Stimulated activated CD8-positive, alpha-beta memory T cell treated with anti-CD3 and anti-CD28 coated beads, Interleukin-7, amount 100 ng/mL, for 4 hours (primary cell): ENCODE data around the gene C19orf53.

Source experiments
- DNase-seq, 2 donors: peaks; one replicate each; pipeline ENCODE4 v3.0.0-alpha.2; 2020; ENCODE audit warnings: low read depth in 2 of 2

Gene C19orf53

DNA sequence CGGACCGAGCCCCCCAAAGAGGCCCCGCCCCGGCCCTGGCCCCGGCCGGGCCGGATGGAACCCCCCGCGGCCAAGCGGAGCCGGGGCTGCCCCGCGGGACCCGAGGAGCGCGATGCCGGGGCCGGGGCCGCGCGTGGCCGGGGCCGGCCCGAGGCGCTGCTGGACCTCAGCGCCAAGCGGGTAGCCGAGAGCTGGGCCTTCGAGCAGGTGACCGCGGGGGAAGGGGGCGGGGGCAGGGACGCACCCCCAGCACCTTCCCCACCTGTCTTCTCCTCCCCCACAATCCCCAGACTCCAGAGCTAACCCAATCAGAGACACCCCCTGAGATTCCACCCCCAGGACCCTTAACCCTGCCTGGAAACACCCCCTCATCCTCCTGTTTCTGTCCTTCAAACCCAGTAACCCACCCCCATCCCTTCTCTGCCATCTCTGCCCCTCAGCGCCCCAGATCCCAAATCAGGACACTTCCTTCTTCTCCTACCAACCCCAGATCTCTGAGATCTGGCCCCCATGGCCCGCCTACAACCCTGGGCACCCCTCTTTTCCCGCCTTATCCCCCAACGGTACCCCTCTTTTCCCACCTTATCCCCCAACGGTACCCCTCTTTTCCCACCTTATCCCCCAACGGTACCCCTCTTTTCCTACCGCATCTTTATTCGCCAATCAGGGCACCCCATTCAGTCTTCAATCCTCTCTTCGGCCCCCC, 21.5 kb downstream of the C19orf53 start:
- no peak for DNase-seq

DNA sequence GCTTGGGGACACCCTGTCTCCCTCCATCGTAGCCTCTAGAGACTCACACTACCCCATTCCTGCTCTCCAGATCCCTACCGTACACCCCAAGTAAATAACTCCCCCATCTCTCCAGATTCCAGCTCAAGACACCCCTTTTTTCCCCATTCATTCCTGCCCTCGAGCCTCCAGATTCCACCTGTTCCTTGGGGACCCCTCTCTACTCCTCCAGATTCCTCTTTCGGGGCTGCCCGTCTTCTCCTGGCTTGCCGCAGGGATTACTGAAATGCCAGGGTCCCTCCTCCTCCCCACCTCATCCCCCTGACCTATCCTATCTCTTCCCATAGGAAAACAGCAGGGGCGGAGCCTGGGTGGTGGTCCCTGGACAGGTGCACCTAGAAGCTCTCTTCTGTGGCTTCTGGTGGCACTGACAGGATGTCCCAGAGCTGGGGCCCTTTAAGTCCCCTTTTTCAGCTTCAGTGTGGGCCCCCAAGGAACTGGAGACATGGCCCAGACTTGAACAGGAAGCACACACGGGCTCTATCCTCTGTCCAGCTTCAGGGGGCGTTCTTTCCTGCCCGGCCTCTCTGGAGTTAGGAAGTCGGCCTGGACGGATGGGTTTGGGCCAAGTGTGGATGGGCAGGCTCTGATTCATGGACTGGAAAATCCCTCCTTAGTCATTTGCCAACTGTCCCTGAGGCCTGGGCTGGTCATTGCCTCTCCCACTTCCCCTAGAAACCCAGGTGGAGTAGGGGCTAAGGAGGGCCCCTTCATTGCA, 22.2 kb downstream of the C19orf53 start:
- DNase-seq, result no peak

DNA sequence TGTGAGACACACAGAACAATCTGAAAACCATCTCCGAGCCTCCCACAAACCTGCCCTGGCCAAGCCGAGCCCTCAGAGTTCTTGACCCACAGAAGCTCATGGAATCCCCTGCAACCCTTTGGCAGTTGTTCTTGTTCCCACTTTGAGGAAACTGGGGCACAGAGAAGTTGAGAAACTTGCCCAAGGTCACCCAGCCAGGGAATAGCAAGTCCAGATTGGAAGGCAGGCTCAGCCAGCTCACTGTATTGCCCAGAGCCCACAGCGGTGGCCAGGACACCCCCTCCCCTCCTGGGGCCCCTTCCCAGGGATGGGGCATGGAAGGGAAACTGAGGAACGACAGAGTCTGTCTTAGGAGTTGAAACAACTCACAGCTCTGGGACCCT, 22.8 kb downstream of the C19orf53 start:
- no peak for DNase-seq

DNA sequence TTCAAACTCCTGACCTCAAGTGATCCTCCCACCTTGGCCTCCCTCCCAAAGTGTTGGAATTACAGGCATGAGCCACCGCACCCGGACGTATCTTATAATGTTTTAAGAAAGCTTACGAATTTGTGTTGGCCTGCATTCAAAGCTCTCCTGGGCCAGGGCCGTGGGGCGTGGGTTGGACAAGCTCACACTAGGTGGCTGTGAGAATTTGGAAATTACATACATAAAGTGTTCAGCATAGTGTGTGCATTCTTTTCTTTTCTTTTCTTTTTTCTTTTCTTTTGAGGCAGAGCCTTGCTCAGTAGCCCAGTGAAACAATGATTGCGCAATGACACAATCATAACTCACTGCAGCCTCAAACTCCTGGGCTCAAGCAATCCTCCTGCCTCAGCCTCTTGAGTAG, 23.6 kb downstream of the C19orf53 start:
- DNase-seq, result no peak

DNA sequence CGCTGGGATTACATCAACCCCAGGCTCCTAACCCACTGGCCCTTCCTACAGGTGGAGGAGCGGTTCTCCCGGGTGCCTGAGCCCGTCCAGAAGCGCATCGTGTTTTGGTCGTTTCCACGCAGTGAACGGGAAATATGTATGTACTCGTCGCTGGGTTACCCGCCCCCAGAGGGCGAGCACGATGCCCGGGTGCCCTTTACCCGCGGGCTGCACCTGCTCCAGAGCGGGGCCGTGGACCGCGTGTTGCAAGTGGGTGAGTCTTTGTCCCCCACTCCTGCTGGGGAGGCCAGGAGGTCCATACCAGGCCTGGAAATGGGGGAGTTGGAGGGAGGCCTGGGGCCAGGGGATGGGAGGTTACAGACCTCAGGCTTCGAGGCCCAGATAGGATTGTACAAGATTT, 25.4 kb downstream of the C19orf53 start:
- no peak for DNase-seq

DNA sequence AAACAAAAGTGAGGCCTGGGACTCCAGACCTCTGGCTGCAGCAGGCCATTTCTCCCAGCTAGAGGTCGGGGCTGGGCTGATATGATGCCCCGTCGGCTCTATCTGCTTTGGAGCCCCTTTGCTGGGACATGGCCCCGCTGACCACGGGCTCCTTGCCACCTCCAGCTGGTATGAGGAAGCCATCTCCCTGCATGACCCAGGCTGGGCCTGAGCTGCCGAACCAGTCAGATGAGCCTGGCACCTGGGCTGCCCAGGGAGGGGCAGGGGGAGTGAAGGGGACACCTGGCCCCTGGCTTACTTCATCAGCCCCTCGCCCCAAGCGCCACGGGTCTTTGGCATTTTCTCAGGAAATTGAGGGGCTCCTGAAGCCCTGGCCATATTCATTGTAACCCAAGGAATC, 28.8 kb downstream of the C19orf53 start:
- DNase-seq, result no peak

DNA sequence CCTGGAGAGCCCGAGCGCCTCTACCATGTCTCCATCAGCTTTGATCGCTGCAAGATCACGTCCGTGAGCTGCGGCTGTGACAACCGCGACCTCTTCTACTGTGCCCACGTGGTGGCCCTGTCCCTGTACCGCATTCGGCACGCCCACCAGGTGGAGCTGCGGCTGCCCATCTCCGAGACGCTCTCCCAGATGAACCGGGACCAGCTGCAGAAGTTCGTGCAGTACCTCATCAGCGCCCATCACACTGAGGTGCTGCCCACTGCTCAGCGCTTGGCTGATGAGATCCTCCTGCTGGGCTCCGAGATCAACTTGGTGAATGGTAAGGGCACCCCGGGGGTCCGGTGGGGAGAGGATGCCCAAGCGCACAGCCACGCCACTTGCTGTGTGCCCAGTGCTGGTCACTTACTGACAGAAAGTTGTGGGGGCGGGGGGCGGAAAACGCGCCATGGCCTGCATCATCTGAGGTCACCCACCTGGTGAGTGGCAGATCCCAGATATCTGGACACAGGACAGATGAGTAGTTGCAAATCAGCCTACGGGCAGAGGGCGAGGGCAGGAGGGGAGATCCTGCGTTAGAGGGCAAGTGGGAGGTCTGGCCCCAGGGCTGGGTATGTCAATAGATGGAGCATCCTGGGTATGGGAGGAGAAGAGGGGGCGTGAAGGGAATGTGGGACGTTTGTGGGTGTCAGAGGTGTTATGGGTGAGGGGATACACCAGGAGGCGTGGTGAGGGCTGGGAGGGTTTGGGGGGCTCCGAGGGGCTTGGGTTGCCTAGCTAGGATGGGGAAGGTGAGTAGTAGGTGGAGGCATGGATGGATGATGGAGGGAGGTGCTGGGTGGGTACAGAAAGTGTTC, 30.8 kb downstream of the C19orf53 start:
- no peak for DNase-seq

DNA sequence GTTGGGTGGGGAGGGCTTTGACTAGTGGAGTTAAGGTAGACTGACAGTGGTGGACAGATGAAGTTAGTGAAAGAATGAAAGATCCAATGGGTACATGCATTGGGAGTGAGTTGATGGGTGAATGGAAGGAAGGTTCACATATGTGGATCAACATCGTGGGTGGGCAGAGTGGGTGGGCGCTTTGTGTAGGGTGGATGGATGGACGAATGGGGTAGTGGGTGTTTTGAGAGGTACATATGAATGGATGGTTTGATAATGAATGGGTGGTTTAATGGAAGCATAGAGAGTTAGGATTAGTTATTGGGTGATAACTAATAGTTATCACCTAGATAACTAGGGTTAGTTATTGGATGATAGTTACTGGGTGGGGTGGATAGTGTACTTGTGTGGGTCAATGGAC, 32.5 kb downstream of the C19orf53 start:
- no peak for DNase-seq

DNA sequence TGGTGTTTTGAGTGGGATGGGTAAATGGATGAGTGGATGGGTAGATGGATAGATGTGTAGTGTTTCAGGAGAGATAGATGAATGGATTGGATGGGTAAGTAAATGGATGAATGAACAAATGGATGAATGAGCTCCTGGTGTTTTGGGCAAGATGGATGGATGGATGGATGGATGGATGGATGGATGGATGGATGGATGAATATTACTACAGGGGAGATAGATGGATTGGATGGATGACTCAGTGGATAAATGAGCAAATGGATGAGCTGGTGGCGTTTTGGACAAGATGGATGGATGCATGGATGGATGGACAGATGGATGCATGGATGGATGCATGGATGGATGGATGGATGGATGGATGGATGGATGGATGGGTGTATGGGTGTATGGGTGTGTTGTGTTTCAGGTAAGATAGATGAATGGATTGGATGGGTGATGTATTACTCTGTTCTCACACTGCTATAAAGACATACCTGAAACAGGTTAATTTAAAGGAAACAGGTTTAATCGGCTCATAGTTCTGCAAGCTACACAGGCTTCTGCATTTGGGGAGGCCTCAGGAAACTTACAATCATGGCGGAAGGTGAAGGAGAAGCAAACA, 33.3 kb downstream of the C19orf53 start:
- no peak for DNase-seq

DNA sequence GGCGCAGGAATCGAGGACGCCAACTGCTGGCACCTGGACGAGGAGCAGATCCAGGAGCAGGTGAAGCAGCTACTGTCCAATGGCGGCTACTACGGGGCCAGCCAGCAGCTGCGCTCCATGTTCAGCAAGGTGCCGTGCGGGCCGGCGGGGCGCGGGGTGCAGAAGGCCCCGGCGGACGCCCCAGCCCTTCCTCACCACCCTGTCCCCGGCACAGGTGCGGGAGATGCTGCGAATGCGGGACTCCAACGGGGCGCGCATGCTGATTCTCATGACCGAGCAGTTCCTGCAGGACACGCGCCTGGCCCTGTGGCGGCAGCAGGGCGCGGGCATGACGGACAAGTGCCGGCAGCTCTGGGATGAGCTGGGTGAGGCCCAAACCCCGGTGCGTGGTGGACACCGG, 34.6 kb downstream of the C19orf53 start:
- DNase-seq, result no peak

DNA sequence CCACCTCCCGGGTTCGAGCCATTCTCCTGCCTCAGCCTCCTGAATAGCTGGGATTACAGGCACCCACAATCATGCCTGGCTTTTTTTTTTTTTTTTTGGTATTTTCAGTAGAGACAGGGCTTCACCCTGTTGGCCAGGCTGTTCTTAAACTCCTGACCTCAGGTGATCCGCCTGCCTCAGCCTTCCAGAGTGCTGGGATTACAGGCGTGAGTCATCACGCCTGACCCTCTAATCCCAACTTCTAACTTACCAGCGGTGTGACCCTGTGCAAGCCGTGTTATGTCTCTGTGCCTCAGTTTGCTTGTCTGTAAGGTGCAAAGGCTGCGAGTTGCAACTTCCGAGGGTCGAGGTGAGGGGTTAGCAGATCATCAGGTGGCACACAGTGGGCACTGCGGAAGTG, 38.3 kb downstream of the C19orf53 start:
- DNase-seq, result no peak

DNA sequence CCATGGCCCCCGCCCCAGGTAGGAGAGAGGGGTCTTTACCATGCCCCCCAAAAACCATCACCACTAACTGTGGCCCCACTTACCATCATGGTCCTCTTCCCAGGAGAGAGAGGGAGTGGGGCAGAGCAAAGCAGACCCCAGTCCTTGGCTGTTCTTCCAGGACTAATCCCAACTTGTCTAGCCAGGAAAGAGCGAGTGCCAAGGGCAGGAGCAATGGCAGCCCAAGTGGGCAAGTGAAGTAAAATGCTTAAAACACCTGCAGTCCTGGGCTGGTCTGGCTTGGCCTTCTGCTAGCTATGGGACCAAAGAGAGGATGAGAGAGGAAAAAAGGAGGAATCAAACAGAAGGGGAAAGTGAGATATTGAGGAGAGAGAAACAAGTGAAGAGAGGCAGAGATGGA, 38.9 kb downstream of the C19orf53 start:
- no peak for DNase-seq

DNA sequence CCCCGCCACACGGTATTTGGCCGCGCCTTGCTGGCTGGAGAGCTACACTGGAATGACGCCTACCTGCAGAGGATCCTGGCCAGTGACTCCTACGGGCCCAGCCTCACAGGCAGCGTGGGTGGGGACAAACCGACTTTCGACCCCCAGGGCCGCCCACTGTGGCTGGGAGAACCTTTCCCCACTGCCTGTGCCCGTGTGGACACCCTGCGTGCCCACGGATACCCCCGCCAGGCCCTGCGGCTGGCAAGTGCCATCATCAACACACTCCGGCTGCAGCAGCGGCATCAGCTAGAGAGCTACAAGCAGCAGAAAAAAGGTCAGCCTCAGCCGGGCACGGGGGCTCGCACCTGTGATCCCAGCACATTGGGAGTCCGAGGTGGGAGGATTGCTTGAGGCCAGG, 40.3 kb downstream of the C19orf53 start:
- no peak for DNase-seq

DNA sequence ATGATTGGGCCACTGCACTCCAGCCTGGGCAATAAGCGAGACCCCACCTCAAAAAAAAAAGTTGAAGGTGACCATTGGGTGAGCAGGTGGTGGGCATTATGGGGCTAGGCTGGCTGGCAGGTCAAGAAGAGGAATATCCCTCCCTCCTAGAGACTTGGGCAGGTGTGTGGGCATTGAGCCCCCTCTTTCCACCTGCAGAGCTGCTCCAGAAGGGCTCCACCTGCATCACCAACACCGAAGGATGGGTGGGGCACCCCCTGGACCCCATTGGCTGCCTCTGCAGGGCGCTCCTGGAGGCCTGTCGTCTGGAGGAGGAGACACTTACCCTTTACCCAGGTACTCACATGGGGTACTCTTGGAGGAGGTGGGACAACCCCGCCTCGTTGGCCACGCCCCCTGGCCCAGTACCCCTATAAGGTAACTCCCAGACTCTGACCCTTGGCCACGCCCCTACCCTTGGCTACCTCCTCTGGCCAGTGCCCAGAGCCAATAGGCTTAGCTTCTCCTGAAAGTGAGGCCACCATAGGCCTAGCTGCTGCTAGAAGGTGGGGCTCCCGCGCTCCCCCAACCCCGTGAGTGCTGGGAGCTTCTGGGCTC, 42.9 kb downstream of the C19orf53 start:
- DNase-seq, result no peak

DNA sequence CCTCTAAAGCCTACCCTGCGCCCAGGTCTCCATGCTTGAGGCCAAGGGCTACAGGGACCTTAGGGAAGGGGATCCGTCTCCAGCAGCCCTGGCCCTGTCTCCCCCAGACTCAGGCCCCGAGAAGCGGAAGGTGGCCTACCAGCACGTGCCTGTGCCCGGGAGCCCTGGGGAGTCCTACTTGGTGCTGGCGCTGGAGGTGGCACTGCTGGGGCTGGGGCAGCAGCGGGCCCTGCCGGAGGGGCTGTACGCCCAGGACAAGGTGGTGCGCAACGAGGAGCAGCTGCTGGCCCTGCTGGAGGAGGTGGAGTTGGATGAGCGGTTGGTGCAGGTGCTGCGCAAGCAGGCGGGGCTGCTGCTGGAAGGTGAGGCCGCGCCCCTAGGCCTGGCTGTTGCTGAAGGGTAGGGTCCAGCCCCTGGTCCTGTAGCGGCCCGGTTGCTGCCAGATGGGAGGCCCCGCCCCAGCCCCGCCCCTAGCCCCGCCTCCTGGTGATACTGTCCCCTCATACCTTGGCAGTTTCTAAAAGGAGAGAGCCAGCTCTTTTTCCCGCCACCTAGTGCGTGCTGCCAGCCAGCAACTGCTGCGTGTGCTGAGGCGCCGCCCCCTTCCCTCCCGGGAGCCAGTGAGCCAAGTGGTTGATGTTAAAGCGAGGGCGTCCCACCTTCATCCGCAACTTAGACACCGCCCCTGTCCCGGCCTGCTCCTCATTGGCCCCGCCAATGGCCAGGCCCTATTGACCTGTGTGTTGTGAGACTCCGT, 43.5 kb downstream of the C19orf53 start:
- no peak for DNase-seq

DNA sequence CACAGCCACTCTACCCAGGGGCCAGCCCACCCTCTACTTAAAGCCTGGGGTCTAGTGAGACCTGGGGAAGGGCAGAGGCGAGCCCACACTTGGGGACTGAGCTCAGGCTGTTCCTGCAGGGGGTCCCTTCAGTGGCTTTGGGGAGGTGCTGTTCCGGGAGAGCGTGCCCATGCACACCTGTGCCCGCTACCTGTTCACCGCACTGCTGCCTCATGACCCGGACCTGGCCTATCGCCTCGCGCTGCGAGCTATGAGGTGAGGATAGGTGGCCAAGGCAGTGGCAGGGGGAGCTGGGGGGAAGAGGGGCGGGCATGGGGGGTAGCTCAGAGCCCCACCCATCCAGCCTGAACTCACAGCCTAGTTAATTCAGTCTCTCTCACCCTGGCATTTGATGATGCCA, 45.0 kb downstream of the C19orf53 start:
- DNase-seq, result no peak

DNA sequence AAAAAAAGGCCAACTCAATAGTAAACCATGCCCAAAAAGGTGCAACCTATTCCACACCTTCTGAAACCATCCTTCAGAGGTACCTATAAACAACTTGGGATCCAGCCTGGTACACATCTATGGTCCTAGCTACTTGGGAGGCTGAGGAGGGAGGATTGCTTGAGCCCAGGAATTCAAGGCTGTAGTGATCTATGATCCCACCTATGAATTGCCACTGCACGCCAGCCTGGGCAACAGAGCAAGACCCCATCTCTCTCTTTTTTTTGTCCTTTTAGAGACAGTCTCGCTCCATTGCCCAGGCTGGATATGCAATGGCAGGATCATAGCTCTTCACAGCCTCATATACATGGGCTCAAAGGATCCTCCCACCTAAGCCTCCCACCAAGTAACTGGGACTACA, 47.0 kb downstream of the C19orf53 start:
- DNase-seq, result no peak

DNA sequence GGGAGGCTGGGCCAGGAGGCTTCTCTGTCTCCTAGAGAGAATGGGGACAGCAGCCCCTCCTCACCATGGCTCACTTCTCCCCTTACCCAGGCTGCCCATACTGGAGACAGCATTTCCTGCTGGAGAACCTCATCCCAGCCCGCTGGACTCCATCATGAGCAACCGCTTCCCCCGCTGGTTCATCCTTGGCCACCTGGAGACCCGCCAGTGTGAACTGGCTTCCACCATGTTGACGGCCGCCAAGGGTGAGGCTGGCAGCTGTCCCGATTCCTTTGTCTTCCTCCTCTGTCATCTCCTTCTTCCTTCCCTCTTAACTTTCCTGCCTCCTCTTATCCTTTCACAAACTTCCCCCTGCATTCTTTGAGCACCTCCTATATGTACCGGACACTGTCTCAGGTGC, 49.0 kb downstream of the C19orf53 start:
- DNase-seq, result no peak

DNA sequence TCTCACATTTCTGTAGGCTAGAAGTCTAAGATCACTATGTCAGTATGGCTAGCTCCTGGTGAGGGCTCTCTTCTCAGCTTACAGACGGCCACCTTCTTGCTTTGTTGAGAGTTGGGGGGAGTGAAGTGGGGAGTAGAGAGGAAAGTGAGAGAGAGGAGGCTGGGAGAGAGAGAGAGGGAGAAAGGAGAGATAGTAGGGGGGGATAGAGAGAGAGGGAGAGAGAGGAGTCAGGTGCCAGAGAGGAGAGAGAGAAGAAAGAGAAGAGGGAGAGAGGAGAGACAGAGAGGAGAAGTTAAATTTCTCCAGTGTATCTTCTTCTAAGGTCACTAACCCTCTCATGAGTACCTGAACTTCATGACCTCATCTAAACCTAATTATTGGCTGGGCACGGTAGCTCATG, 49.6 kb downstream of the C19orf53 start:
- DNase-seq, result no peak

DNA sequence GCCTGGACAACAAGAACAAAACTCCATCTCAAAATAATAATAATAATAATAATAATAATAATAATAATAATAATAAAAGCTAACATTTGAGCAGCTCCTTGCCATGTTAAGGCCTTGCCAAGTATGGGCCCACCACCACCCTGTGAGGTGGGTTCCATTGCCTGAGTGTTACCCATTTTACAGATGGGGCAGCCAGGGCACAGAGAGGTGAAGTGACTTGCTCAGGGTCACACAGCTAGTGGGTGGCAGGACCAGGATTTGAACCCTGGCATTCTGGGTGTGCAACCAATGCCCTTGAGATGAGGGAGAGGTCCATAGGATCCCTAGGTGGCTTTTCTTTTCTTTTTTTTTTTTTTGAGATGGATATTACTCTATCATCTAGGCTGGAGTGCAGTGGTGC, 50.4 kb downstream of the C19orf53 start:
- DNase-seq, result no peak
